GM19324 (cell line): ENCODE results near the gene EFCAB6.

Experiments used
- ATAC-seq: cut with Tn5 transposase; IDR thresholded peaks from one replicate; pipeline ENCODE4 v1.9.1; 2021; ENCODE audit warnings: mild to moderate bottlenecking, moderate library complexity; ENCODE audit not compliant: unreplicated experiment, low FRiP score

The EFCAB6 gene

GRCh38 chr22:43488937-43489336, 323.2 kb downstream of the EFCAB6 start:
- no peak for ATAC-seq

GRCh38 chr22:43488031-43488866, 323.9 kb downstream of the EFCAB6 start:
- no peak for ATAC-seq

GRCh38 chr22:43487311-43488030, 324.6 kb downstream of the EFCAB6 start:
- no peak for ATAC-seq

GRCh38 chr22:43485502-43486089, 326.5 kb downstream of the EFCAB6 start:
- ATAC-seq: no peak

- no peak for ATAC-seq
These were observed 327.9 kb downstream of the EFCAB6 start for GRCh38 chr22:43484227-43484626.

- no peak for ATAC-seq
These were observed 328.4 kb downstream of the EFCAB6 start for GRCh38 chr22:43483669-43484068.

- no peak for ATAC-seq
These were observed 328.8 kb downstream of the EFCAB6 start for GRCh38 chr22:43483266-43483665.

GRCh38 chr22:43482318-43482625, 329.8 kb downstream of the EFCAB6 start:
- no peak for ATAC-seq

- ATAC-seq: no peak
These were observed 330.4 kb downstream of the EFCAB6 start for GRCh38 chr22:43481568-43482317.

GRCh38 chr22:43479962-43480361, 332.1 kb downstream of the EFCAB6 start:
- no peak for ATAC-seq

- ATAC-seq: no peak
These were observed 332.7 kb downstream of the EFCAB6 start for GRCh38 chr22:43479301-43479950.
